Effector CD8-positive, alpha-beta T cell (primary cell): ENCODE data around the gene HES7.

ENCODE experiments used
- DNase-seq: peaks from one replicate; lab custom pipeline; 2025; lab: John Stamatoyannopoulos, UW

HES7 gene

GRCh38 chr17:8155231-8155995, 31.5 kb upstream of the HES7 start:
- DNase-seq: no peak

- no peak for DNase-seq
Observed at GRCh38 chr17:8154608-8155155, 30.8 kb upstream of the HES7 start.

- DNase-seq: peak; percentile 88
Observed at GRCh38 chr17:8153957-8154607, 30.2 kb upstream of the HES7 start.

GRCh38 chr17:8153525-8153956, 29.6 kb upstream of the HES7 start:
- peak; percentile 44 for DNase-seq

- DNase-seq: no peak
Observed at GRCh38 chr17:8153031-8153451, 29.1 kb upstream of the HES7 start.

GRCh38 chr17:8152112-8152775, 28.3 kb upstream of the HES7 start, which contains the start of gene PER1:
PER1 (minus strand) TSS chr17:8152404; CDS start chr17:8150706, 1,698 bp downstream.
- peak; percentile 66 for DNase-seq

- DNase-seq: peak; percentile 50
Observed at GRCh38 chr17:8151641-8152111, 27.8 kb upstream of the HES7 start.

GRCh38 chr17:8151120-8151640, 27.3 kb upstream of the HES7 start:
- DNase-seq: peak; percentile 86

- no peak for DNase-seq
Observed at GRCh38 chr17:8150194-8151119, 26.6 kb upstream of the HES7 start.

- no peak for DNase-seq
Observed at GRCh38 chr17:8149419-8150193, 25.7 kb upstream of the HES7 start.

- DNase-seq: no peak
Observed at GRCh38 chr17:8148560-8148959, 24.7 kb upstream of the HES7 start.

GRCh38 chr17:8147805-8148404, 24.0 kb upstream of the HES7 start:
- no peak for DNase-seq

GRCh38 chr17:8147141-8147804, 23.4 kb upstream of the HES7 start:
- no peak for DNase-seq

- no peak for DNase-seq
Observed at GRCh38 chr17:8146381-8147140, 22.7 kb upstream of the HES7 start.

- DNase-seq: no peak
Observed at GRCh38 chr17:8145811-8146210, 21.9 kb upstream of the HES7 start.

GRCh38 chr17:8144401-8145231, 20.7 kb upstream of the HES7 start:
- no peak for DNase-seq

GRCh38 chr17:8143581-8144400, 19.9 kb upstream of the HES7 start:
- DNase-seq: no peak
